ENCODE measurements around the gene PSD4. TPM values are rescaled to one million over a fixed set of nuclear protein-coding genes. Genes with fewer than 3 reads are reported as not detected.

PSD4 gene
- total RNA-seq, 2 experiments from 2014 or later: 222 to 224 TPM

- CTCF ChIA-PET: no interaction called here
- POLR2A ChIA-PET: interaction anchor here (1.2 kb wide), 1 partner anchor 19 kb away, joined by 3 read pairs; no protein-coding TSS in a partner anchor
Measured at GRCh38 chr2:113236367-113237159, 62.8 kb downstream of the PSD4 start.

- ChIA-PET POLR2A (interaction anchor here (1.2 kb wide), 2 partner anchors 18 to 33 kb away, joined by 3 read pairs; no protein-coding TSS in a partner anchor), CTCF (interaction anchor here (0.8 kb wide), 1 partner anchor 39 kb away, joined by 3 read pairs; no protein-coding TSS in a partner anchor)
Measured at GRCh38 chr2:113237604-113238160, 63.9 kb downstream of the PSD4 start.

- POLR2A ChIA-PET: interaction anchor here (1.2 kb wide), 1 partner anchor 35 kb away, joined by 3 read pairs; no protein-coding TSS in a partner anchor
- CTCF ChIA-PET: interaction anchor here (1.8 to 2.3 kb wide), 2 partner anchors 10 to 151 kb away, joined by 5 to 12 read pairs; no protein-coding TSS in a partner anchor
Measured at GRCh38 chr2:113238871-113239839, 65.4 kb downstream of the PSD4 start.

- POLR2A ChIA-PET: no interaction called here
- CTCF ChIA-PET: interaction anchor here (0.6 to 2.3 kb wide), 6 partner anchors 9 to 158 kb away, joined by 3 to 12 read pairs (median 4); no protein-coding TSS in a partner anchor
Measured at GRCh38 chr2:113240150-113240914, 66.6 kb downstream of the PSD4 start.

GRCh38 chr2:113240915-113241911 lies 67.4 kb downstream of the PSD4 start:
- POLR2A ChIA-PET: no interaction called here

GRCh38 chr2:113242327-113242726 lies 68.6 kb downstream of the PSD4 start:
- ChIA-PET POLR2A (no interaction called here), CTCF (interaction anchor here (1.0 to 1.5 kb wide), 3 partner anchors 105 to 163 kb away, joined by 3 to 4 read pairs (median 3); no protein-coding TSS in a partner anchor)

More at GRCh38 chr2:113240915-113241911, 67.4 kb downstream of the PSD4 start:
- CTCF ChIA-PET: interaction anchor here (0.5 to 2.3 kb wide), 10 partner anchors 8 to 161 kb away, joined by 3 to 12 read pairs (median 4); no protein-coding TSS in a partner anchor

GRCh38 chr2:113245276-113245711 lies 71.5 kb downstream of the PSD4 start:
- ChIA-PET POLR2A (no interaction called here), CTCF (interaction anchor here (1.0 to 1.2 kb wide), 2 partner anchors 41 to 144 kb away, joined by 3 read pairs; no protein-coding TSS in a partner anchor)

GRCh38 chr2:113246606-113247005 lies 72.8 kb downstream of the PSD4 start:
- ChIA-PET CTCF (interaction anchor here (0.7 to 1.3 kb wide), 4 partner anchors 10 to 170 kb away, joined by 3 to 6 read pairs (median 3); no protein-coding TSS in a partner anchor), POLR2A (no interaction called here)

GRCh38 chr2:113248997-113249770 lies 75.4 kb downstream of the PSD4 start:
- CTCF ChIA-PET: interaction anchor here (0.7 to 2.9 kb wide), 21 partner anchors 9 to 616 kb away, joined by 3 to 13 read pairs (median 4); no protein-coding TSS in a partner anchor
- POLR2A ChIA-PET: interaction anchor here (0.7 kb wide), 1 partner anchor 28 kb away, joined by 6 read pairs; no protein-coding TSS in a partner anchor

- POLR2A ChIA-PET: interaction anchor here (1.0 kb wide), 1 partner anchor 77 kb away, joined by 3 read pairs; the partner anchor contains the start of gene PSD4
- CTCF ChIA-PET: interaction anchor here (0.9 to 1.8 kb wide), 3 partner anchors 52 to 139 kb away, joined by 3 to 4 read pairs (median 3); no protein-coding TSS in a partner anchor
Measured at GRCh38 chr2:113251118-113251517, 77.3 kb downstream of the PSD4 start.

GRCh38 chr2:113252047-113252590 lies 78.3 kb downstream of the PSD4 start:
- POLR2A ChIA-PET: interaction anchor here (0.8 kb wide), 1 partner anchor 118 kb away, joined by 3 read pairs; no protein-coding TSS in a partner anchor
- CTCF ChIA-PET: interaction anchor here (1.2 to 1.8 kb wide), 2 partner anchors 120 to 138 kb away, joined by 3 to 4 read pairs; no protein-coding TSS in a partner anchor

- ChIA-PET POLR2A (no interaction called here), CTCF (no interaction called here)
Measured at GRCh38 chr2:113253453-113253852, 79.7 kb downstream of the PSD4 start.

- POLR2A ChIA-PET: interaction anchor here (0.6 to 0.8 kb wide), 2 partner anchors 18 to 483 kb away, joined by 3 to 5 read pairs; no protein-coding TSS in a partner anchor
- CTCF ChIA-PET: interaction anchor here (0.6 to 1.3 kb wide), 4 partner anchors 9 to 126 kb away, joined by 3 read pairs; no protein-coding TSS in a partner anchor
Measured at GRCh38 chr2:113255140-113256070, 81.6 kb downstream of the PSD4 start.

GRCh38 chr2:113257516-113258264 lies 83.9 kb downstream of the PSD4 start:
- POLR2A ChIA-PET: no interaction called here

More at GRCh38 chr2:113257516-113258264, 83.9 kb downstream of the PSD4 start:
- CTCF ChIA-PET: interaction anchor here (1.1 to 1.6 kb wide), 2 partner anchors 9 to 113 kb away, joined by 4 to 6 read pairs; no protein-coding TSS in a partner anchor
